CD4-positive, alpha-beta T cell (primary cell): Measurements from ENCODE around the gene CD4. TPM values are rescaled to one million over a fixed set of nuclear protein-coding genes. Genes with fewer than 3 reads are reported as not detected.
A peak's percentile ranks its signal among the peaks of the same experiment; 100 is the strongest.

ENCODE experiments used
- ATAC-seq: fragments of 200-7000 bp; cut with Tn5 transposase; one replicate; pipeline ENCODE4 v1.10.0; 2022; ENCODE audit warnings: mild to moderate bottlenecking; ENCODE audit not compliant: poor library complexity
- CTCF ChIA-PET: fragments of 350-600 bp; sonication (Branson Sonifier 250); formaldehyde crosslinking; loops from one replicate; lab custom pipeline; 2021; ENCODE audit warnings: antibody characterized with exemption, inconsistent platforms; lab: Charles Lee
- POLR2A ChIA-PET: fragments of 350-600 bp; sonication (Branson Sonifier 250); formaldehyde crosslinking; loops from one replicate; lab custom pipeline; 2021; ENCODE audit warnings: antibody characterized with exemption, inconsistent platforms; lab: Charles Lee
- DNase-seq, 14 experiments: peaks; one replicate each; pipeline ENCODE4 v3.0.0-alpha.2; 2013 to 2020; ENCODE audit warnings: mixed read lengths in 2 of 14
- H3K27ac ChIP-seq, 2 donors: one replicate each; pipeline versions ENCODE4 v1.5.1 to v1.7.0; 2013; ENCODE audit warnings: low read length in 2 of 2, low read depth in 1 of 2, mild to moderate bottlenecking in 1 of 2
- H3K27me3 ChIP-seq, 2 experiments: 1 replicate in 1 of 2; 2 replicates in 1 of 2; pipeline versions ENCODE4 v1.6.1 to v1.7.0; 2013; ENCODE audit warnings: low read length in 2 of 2, control low read depth in 1 of 2, mild to moderate bottlenecking in 1 of 2, moderate library complexity in 1 of 2; ENCODE audit not compliant: insufficient read depth in 2 of 2, control insufficient read depth in 1 of 2
- H3K36me3 ChIP-seq: one replicate; pipeline ENCODE4 v1.6.1; 2013; ENCODE audit warnings: low read length, control low read depth; ENCODE audit not compliant: insufficient read depth
- H3K4me1 ChIP-seq: one replicate; pipeline ENCODE4 v1.6.1; 2013; ENCODE audit warnings: low read length, control low read depth; ENCODE audit not compliant: insufficient read depth
- H3K4me3 ChIP-seq: one replicate; pipeline ENCODE4 v1.5.1; 2013; ENCODE audit warnings: mild to moderate bottlenecking, low read length, moderate library complexity
- H3K9me3 ChIP-seq, 2 experiments: 1 replicate in 1 of 2; 2 replicates in 1 of 2; pipeline versions ENCODE4 v1.6.1 to v1.7.0; 2013; ENCODE audit warnings: low read length in 2 of 2, mild to moderate bottlenecking in 2 of 2, control low read depth in 1 of 2, moderate library complexity in 1 of 2; ENCODE audit not compliant: control insufficient read depth in 1 of 2, insufficient read depth in 1 of 2
- H3K27ac Mint-ChIP-seq: one replicate; pipeline ENCODE4 v1.8.0; 2020; ENCODE audit warnings: mixed read lengths
- H3K27me3 Mint-ChIP-seq: one replicate; pipeline ENCODE4 v1.8.0; 2021; ENCODE audit warnings: mixed read lengths
- H3K36me3 Mint-ChIP-seq: one replicate; pipeline ENCODE4 v1.8.0; 2021; ENCODE audit warnings: low read depth, mixed read lengths
- H3K4me1 Mint-ChIP-seq: one replicate; pipeline ENCODE4 v1.8.0; 2021; ENCODE audit warnings: low read depth, mixed read lengths
- H3K4me3 Mint-ChIP-seq: one replicate; pipeline ENCODE4 v1.8.0; 2020; ENCODE audit warnings: mild to moderate bottlenecking, mixed read lengths
- H3K9me3 Mint-ChIP-seq: one replicate; pipeline ENCODE4 v1.8.0; 2020; ENCODE audit warnings: mixed read lengths
- CTCF ChIP-seq: fragments of 200-600 bp; IDR thresholded peaks from one replicate; pipeline ENCODE4 v1.8.0; 2022; ENCODE audit warnings: antibody characterized with exemption, mild to moderate bottlenecking
- intact Hi-C, 2 experiments: fragments of 100-400 bp; cut with DNase I in 1 of 2; cut with micrococcal nuclease in 1 of 2; formaldehyde crosslinking; loops; one replicate each; pipeline versions ENCODE4 v1.15.1 to v1.9.0; 2023 to 2025; cut with DNase I, micrococcal nuclease
- total RNA-seq, 174 experiments: library from RNA in 2 of 174; stranded (reverse) in 2 of 174; gene quantifications; one replicate each; pipeline ENCODE4 v1.2.3 and lab custom pipeline; 2021 to 2026

Gene CD4
- total RNA-seq, 2 experiments from 2014 or later = 134 to 136 TPM

GRCh38 chr12:6828781-6829535 is 39.6 kb downstream of the CD4 start:
- ChIA-PET POLR2A (interaction anchor here (0.6 to 8.0 kb wide), 20 partner anchors 8 to 294 kb away, joined by 3 to 57 read pairs (median 5); partner anchors contain the start of genes C12orf57, CD4, CDCA3 and COPS7A), CTCF (interaction anchor here (1.0 to 2.7 kb wide), 8 partner anchors 18 to 202 kb away, joined by 3 to 10 read pairs (median 6); partner anchors contain the start of genes MLF2 and SPSB2)
- Mint-ChIP-seq H3K27ac (peak overlapping the region; percentile 70), H3K9me3 (no peaks in the 10 kb centered on the region), H3K36me3 (no peaks in the 10 kb centered on the region), H3K4me3 (peak overlapping the region; percentile 91), H3K27me3 (peaks cover 23% of the 10 kb centered on the region), H3K4me1 (peaks cover 17% of the 10 kb centered on the region)
- peaks cover 35% of the 10 kb centered on the region for H3K4me1 ChIP-seq
- H3K27ac ChIP-seq = no peak overlapping the region
- peak; percentile 67 for ATAC-seq
- peaks cover 0 to 6% of the 10 kb centered on the region in 2 experiments for H3K9me3 ChIP-seq
- H3K36me3 ChIP-seq = no peaks in the 10 kb centered on the region
- H3K27me3 ChIP-seq = peaks cover 19 to 25% of the 10 kb centered on the region in 2 experiments
- DNase-seq = peak in 11 of 14 experiments; percentile 27 to 69 (median 38)
- TF ChIP-seq CTCF = no peak
- peak overlapping the region; percentile 72 for H3K4me3 ChIP-seq
- intact Hi-C loops = loop anchor here in 1 of 2 experiments (5.0 kb wide), 2 partner anchors 42 to 267 kb away; partner anchors contain the start of gene CD4

DNA sequence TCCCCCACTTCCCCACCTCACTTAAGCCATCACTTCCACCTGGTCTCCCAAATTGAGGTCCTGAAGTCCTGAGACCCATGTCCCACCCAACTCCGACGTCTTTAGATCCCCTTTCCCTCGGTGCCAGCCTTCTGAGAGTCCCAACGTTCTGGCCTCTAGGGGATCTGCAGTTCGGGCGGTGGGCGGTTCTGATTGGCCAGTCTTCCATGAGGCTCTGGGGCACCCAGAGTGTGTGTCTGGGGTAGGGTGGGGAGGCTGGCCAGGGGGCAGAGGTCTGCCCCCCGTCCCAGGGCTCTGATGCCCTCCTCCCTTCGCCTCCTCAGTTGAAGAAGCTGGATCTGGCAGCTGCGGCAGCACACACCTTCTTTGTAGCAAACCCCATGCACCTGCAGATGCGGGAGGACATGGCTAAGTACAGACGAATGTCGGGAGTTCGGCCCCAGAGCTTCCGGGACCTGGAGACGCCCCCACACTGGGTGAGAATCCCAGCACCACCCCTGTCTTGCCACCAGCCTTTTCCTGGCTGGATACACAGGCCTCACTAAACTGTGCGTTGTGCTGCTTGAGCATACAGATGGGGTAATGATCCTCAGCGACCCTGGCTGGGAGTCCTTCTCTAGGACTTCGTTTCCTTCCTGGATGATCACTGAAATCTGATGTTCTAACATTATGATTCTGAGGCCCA is 40.4 kb downstream of the CD4 start:
- H3K27ac Mint-ChIP-seq = peak overlapping the region; percentile 70
- H3K4me3 ChIP-seq = peak overlapping the region; percentile 72

More for the DNA sequence above, 40.4 kb downstream of the CD4 start:
- Histone ChIP-seq H3K36me3 (no peaks in the 10 kb centered on the region), H3K9me3 (peaks cover 0 to 6% of the 10 kb centered on the region in 2 experiments), H3K27ac (no peak overlapping the region), H3K4me1 (peaks cover 35% of the 10 kb centered on the region), H3K27me3 (peaks cover 19 to 25% of the 10 kb centered on the region in 2 experiments)
- DNase-seq (no peak), ATAC-seq (no peak)
- Mint-ChIP-seq H3K4me3 (peak overlapping the region; percentile 91), H3K27me3 (peaks cover 22% of the 10 kb centered on the region), H3K4me1 (peaks cover 17% of the 10 kb centered on the region), H3K36me3 (no peaks in the 10 kb centered on the region), H3K9me3 (no peaks in the 10 kb centered on the region)
- POLR2A ChIA-PET = interaction anchor here (0.8 to 8.0 kb wide), 17 partner anchors 9 to 295 kb away, joined by 3 to 57 read pairs (median 7); partner anchors contain the start of genes C12orf57, CD4, CDCA3 and COPS7A
- CTCF ChIA-PET = interaction anchor here (1.0 to 2.7 kb wide), 6 partner anchors 19 to 76 kb away, joined by 3 to 10 read pairs (median 7); partner anchors contain the start of genes MLF2 and SPSB2
- no peak for TF ChIP-seq CTCF
- intact Hi-C loops = loop anchor here in 1 of 2 experiments (5.0 kb wide), 2 partner anchors 42 to 267 kb away; partner anchors contain the start of gene CD4
